SK-N-DZ (cell line): ENCODE results near the gene ARL11.

Source experiments
- DNase-seq: peaks from one replicate; pipeline ENCODE4 v3.0.0-alpha.2; 2015; ENCODE audit warnings: low spot score

ARL11 gene

DNA sequence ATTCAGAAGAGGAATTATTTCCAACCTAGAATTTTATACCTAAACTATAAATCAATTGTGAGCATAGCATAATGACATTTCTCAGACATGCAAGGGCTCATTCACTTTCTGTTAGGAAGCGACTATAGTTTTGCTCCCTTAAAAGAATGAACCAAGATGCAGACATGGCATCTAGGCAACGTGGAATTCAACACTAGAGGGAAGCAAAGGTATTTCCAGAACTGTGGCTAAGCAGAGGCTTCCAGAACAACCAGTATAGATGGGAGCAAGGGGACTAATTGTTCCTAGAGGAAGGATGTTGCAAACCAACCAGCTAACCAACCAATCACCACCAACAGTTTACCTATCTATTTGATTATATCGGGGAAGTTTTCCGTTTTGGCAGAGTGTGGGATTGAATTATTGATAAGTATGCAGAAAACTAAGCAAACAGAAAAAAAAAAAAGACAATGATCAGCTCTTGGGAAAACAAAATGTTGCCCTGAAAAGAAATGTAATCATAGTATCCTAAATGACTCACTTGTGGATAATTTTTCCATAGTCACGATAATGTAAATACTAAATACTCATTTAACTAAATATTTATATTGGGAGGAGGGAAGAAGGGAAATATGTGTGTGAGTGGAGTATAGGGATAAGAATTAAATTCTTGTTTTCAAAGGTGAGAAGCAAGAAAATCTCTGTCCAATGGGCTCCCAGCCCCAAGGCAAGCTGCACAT, 21.1 kb downstream of the ARL11 start:
- DNase-seq, result no peak

DNA sequence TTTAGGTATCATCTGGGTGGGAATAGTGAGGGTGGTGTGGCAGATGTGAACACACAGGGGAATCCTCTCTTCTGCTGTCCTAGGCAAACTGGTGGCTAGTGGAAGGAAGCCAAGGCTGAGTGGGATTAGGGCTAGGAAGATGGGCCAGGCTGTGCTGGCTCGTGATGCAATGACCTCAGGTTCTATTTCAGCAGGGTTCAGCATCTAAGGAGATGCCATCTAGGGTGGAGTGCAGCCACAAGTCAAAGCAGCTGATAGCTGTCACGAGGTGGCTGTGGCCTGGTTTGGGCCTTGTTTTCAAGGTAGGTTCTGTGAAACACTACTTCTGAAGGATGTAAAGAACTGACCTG, 21.6 kb downstream of the ARL11 start:
- no peak for DNase-seq

DNA sequence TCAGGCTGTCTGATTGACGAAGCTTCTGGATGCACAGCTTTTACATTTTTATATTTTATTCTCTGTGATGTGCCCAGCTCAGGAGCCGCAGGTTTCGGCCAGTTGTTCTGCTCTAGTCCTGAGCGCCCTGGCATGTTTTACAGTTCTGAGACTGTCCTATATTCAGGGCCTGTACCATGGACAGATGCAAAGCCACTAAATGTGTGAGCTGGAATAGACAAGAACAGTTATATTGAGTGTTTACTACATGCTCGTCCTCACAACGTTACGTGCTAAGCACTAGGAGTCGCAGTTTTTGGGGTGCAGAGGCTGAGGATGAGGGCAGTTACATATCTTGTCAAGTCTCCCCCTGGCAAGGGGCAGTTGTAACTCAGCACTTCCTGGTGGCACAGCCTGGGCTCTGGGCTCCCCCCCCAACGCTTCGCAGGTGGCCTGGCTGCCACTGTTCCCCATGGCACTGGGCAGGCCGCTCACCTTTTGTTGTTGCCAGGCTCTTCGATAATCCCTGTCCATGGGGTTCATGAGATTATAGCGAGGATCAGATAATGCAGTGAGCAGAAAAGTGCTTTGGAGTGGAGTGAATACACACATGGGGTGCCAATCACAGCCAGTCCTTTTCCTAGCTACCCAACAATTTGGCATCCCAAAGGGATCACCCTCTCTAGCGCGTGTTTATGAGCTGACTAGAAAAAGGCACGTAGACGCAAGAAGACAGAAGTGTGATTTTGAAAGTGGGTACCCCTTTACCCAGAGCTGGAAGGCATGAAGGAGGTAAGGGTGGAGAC, 23.5 kb downstream of the ARL11 start:
- DNase-seq, result no peak

GRCh38 chr13:49652355-49653305, 24.3 kb downstream of the ARL11 start:
- peak; percentile 72 for DNase-seq

DNA sequence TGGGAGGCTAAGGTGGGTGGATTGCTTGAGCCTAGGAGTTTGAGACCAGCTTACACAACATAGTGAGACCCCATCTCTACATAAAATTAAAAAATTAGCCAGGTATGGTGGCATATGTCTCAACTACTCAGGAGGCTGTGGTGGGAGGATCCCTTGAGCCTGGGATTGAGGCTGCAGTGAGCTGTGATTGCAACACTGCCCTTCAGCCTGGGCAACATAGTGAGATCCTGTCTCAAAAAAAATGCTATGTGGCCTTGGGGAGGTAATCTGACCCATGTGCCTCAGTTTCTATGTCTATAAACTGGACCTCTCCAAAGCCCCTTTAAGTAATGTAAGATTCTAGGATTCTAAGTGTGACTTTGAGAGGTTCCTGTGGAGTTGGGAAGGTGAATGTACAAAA, 25.2 kb downstream of the ARL11 start:
- no peak for DNase-seq

GRCh38 chr13:49654011-49654410, 25.7 kb downstream of the ARL11 start:
- DNase-seq, result no peak

- DNase-seq, result no peak
Measured at GRCh38 chr13:49655906-49656305, 27.6 kb downstream of the ARL11 start.

DNA sequence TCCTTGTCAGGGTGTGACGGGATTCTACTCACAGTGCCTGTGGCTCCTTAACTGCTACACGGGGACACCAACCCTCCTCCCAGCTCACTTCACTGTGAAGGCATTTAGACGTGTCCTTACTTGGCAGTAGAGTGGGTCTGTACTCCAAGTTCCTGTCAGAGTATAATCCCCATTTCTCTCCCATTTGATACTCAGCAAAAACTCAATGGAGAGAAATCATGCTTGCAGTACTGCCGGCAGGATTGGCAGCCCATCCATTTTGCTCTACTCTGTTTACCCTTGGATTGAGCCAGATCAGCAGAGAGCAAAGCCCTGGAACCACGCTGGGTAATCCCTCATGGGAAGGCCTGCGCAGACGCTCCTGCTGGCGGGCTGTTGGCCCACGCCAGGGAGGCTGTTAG, 28.9 kb downstream of the ARL11 start:
- DNase-seq, result no peak

DNA sequence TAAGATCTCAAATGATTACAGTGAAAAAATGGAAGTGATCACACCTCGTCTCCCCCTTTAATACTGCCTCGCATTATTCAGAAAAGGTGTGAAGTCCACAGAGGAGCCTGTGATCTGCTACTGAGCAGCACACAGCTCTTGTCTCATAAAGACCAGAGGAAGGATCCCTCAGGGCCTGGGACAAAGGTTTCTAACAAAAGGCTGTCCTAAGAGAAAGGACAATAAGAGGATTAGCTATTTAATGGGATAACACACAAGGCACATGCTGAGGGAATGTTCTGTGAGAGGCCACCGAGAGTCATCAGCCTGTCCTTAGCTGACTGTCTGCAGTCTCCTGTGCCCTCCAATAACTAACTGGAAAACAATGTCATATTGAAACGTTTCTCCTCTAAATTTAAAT, 36.3 kb downstream of the ARL11 start:
- DNase-seq, result no peak

DNA sequence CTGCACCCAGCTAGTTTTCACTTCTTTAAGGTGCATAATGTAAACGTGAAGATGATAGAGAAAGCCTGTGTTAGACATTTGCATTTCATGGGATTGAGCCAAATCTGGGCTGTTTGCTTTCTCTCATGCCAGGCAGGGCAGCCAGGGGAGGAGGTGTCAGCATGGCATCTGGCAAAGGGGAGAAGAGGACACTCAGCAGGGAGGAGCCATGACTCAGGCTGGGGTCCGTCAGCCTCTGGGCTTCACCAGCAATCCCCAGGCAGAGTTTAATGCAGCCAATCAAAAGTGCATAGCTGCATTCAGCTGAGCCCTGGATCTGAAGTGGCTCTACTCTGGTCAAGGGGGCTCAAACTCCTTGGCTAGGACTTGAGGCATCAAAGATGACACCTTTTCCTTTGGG, 39.5 kb downstream of the ARL11 start:
- DNase-seq, result no peak

- peak; percentile 63 for DNase-seq
Measured at GRCh38 chr13:49669735-49670309, 41.5 kb downstream of the ARL11 start.

DNA sequence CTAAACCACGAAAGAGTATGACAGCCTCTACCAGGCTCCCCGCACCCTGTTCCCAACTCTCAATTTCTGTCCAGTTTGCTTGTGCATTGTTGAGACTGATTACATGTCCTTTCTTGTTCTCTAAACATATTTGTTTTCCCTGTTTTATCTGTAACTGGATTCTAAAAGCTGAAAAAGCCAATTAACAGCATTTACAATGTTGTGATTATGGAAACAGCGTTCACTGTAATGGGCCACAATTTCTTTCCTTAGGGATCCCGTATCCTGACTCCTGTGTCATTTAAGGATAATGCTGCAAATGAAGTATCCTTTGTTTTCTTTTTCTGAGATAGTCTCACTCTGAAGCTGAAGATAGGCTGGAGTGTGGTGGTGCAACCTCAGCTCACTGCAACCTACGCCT, 42.5 kb downstream of the ARL11 start:
- no peak for DNase-seq

- DNase-seq, result no peak
Measured at GRCh38 chr13:49676581-49677298, 48.4 kb downstream of the ARL11 start.

GRCh38 chr13:49678191-49678914, 50.0 kb downstream of the ARL11 start:
- no peak for DNase-seq

GRCh38 chr13:49679246-49679645, 50.9 kb downstream of the ARL11 start:
- DNase-seq, result no peak

DNA sequence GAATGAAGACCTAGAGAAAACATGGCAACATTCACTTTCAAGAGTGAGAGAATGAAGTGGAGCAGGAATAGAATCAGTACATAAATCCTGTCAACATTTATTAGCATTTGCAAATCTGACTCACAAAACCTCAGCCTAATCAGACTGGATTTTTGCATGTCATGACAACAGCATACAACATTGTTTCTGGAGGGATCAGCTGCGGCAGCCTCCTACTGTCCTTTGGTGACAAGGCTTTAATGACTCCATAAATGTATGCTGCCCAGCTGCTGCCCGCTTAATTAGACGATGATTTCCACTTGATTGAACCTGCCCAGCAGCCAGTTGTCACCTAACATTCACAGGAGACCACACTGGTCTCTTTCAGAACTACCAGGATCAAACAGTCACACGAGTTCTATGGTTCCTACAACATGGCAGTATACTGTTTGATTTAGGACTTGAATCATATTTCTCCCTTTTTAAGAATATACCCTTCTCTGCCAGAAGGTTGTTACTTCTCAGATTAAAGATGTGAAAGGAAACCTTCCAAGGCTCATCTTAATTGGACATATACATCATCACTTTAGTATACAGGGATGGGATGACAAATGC, 53.6 kb downstream of the ARL11 start:
- no peak for DNase-seq
